ENCODE results near the gene MYO15B.

- TF ChIP-seq CTCF (conservative IDR thresholded peaks at IDR 0.05; ENCODE audit: low read length) (no peak), EZH2phosphoT487 (IDR thresholded peaks at IDR 0.05; ENCODE audit: borderline replicate concordance) (no peak)
These were observed 21.2 kb upstream of the MYO15B start for GRCh38 chr17:75566416-75566815.
